ENCODE measurements around the gene PIWIL4. TPM values are rescaled to one million over a fixed set of nuclear protein-coding genes. Genes with fewer than 3 reads are reported as not detected.

Gene PIWIL4
- total and polyA plus RNA-seq, 9 of the 15 experiments (the other 6 are each of a cell fraction or from before 2014, with no cell fraction given) = 6.3 to 17.0 (median 10.8) TPM

DNA sequence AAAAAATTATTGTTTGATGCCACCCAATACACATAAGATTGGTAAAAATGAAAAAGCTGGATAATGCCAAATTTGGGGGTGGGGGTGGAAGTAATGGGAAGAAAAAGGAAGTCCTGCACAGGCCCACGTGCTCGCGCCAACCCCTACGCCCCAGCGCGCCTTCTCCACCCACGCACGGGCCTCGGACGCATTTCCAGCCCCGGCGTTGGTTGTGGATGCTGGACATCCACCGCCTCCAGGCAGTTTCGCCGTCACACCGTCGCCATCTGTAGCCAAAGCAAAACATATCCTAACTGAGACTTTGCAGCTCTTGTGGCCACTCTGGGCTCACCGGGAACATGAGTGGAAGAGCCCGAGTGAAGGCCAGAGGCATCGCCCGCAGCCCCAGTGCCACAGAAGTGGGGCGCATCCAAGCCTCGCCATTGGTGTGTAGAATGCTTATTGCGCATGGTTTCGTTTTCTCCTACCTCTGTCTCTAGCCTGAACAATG lies at the start of gene PIWIL4 (continued):
- TF ChIP-seq, protein P1, sequence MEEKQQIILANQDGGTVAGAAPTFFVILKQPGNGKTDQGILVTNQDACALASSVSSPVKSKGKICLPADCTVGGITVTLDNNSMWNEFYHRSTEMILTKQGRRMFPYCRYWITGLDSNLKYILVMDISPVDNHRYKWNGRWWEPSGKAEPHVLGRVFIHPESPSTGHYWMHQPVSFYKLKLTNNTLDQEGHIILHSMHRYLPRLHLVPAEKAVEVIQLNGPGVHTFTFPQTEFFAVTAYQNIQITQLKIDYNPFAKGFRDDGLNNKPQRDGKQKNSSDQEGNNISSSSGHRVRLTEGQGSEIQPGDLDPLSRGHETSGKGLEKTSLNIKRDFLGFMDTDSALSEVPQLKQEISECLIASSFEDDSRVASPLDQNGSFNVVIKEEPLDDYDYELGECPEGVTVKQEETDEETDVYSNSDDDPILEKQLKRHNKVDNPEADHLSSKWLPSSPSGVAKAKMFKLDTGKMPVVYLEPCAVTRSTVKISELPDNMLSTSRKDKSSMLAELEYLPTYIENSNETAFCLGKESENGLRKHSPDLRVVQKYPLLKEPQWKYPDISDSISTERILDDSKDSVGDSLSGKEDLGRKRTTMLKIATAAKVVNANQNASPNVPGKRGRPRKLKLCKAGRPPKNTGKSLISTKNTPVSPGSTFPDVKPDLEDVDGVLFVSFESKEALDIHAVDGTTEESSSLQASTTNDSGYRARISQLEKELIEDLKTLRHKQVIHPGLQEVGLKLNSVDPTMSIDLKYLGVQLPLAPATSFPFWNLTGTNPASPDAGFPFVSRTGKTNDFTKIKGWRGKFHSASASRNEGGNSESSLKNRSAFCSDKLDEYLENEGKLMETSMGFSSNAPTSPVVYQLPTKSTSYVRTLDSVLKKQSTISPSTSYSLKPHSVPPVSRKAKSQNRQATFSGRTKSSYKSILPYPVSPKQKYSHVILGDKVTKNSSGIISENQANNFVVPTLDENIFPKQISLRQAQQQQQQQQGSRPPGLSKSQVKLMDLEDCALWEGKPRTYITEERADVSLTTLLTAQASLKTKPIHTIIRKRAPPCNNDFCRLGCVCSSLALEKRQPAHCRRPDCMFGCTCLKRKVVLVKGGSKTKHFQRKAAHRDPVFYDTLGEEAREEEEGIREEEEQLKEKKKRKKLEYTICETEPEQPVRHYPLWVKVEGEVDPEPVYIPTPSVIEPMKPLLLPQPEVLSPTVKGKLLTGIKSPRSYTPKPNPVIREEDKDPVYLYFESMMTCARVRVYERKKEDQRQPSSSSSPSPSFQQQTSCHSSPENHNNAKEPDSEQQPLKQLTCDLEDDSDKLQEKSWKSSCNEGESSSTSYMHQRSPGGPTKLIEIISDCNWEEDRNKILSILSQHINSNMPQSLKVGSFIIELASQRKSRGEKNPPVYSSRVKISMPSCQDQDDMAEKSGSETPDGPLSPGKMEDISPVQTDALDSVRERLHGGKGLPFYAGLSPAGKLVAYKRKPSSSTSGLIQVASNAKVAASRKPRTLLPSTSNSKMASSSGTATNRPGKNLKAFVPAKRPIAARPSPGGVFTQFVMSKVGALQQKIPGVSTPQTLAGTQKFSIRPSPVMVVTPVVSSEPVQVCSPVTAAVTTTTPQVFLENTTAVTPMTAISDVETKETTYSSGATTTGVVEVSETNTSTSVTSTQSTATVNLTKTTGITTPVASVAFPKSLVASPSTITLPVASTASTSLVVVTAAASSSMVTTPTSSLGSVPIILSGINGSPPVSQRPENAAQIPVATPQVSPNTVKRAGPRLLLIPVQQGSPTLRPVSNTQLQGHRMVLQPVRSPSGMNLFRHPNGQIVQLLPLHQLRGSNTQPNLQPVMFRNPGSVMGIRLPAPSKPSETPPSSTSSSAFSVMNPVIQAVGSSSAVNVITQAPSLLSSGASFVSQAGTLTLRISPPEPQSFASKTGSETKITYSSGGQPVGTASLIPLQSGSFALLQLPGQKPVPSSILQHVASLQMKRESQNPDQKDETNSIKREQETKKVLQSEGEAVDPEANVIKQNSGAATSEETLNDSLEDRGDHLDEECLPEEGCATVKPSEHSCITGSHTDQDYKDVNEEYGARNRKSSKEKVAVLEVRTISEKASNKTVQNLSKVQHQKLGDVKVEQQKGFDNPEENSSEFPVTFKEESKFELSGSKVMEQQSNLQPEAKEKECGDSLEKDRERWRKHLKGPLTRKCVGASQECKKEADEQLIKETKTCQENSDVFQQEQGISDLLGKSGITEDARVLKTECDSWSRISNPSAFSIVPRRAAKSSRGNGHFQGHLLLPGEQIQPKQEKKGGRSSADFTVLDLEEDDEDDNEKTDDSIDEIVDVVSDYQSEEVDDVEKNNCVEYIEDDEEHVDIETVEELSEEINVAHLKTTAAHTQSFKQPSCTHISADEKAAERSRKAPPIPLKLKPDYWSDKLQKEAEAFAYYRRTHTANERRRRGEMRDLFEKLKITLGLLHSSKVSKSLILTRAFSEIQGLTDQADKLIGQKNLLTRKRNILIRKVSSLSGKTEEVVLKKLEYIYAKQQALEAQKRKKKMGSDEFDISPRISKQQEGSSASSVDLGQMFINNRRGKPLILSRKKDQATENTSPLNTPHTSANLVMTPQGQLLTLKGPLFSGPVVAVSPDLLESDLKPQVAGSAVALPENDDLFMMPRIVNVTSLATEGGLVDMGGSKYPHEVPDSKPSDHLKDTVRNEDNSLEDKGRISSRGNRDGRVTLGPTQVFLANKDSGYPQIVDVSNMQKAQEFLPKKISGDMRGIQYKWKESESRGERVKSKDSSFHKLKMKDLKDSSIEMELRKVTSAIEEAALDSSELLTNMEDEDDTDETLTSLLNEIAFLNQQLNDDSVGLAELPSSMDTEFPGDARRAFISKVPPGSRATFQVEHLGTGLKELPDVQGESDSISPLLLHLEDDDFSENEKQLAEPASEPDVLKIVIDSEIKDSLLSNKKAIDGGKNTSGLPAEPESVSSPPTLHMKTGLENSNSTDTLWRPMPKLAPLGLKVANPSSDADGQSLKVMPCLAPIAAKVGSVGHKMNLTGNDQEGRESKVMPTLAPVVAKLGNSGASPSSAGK (IDR thresholded peaks at IDR 0.05) = peak; percentile 91
- TF ChIP-seq SMARCB1 (IDR thresholded peaks at IDR 0.05; ENCODE audit: insufficient read length, low read depth) (no peak), HNRNPH1 (optimal IDR thresholded peaks at IDR 0.05; ENCODE audit: low read depth, low read length) (no peak), HDAC2 (IDR thresholded peaks at IDR 0.05) (peak; percentile 67; the same call in 1 of the 2 replicates), TFAM (CRISPR knock-in tag; conservative IDR thresholded peaks at IDR 0.05) (no peak), PHF8 (IDR thresholded peaks at IDR 0.05; ENCODE audit: borderline replicate concordance, low read length) (no peak), KAT2B (IDR thresholded peaks at IDR 0.05; ENCODE audit: low read depth, low read length) (no peak)
- TF ChIP-seq, protein P2, sequence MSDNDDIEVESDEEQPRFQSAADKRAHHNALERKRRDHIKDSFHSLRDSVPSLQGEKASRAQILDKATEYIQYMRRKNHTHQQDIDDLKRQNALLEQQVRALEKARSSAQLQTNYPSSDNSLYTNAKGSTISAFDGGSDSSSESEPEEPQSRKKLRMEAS (CRISPR knock-in tag; IDR thresholded peaks at IDR 0.05) = peak; percentile 87
- TF ChIP-seq, protein P3, sequence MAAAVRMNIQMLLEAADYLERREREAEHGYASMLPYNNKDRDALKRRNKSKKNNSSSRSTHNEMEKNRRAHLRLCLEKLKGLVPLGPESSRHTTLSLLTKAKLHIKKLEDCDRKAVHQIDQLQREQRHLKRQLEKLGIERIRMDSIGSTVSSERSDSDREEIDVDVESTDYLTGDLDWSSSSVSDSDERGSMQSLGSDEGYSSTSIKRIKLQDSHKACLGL (CRISPR knock-in tag; IDR thresholded peaks at IDR 0.05; ENCODE audit: borderline replicate concordance, poor library complexity, severe bottlenecking) = no peak
- TF ChIP-seq, protein P4, sequence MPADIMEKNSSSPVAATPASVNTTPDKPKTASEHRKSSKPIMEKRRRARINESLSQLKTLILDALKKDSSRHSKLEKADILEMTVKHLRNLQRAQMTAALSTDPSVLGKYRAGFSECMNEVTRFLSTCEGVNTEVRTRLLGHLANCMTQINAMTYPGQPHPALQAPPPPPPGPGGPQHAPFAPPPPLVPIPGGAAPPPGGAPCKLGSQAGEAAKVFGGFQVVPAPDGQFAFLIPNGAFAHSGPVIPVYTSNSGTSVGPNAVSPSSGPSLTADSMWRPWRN (IDR thresholded peaks at IDR 0.05; ENCODE audit: low read depth) = no peak
- TF ChIP-seq, protein P5, sequence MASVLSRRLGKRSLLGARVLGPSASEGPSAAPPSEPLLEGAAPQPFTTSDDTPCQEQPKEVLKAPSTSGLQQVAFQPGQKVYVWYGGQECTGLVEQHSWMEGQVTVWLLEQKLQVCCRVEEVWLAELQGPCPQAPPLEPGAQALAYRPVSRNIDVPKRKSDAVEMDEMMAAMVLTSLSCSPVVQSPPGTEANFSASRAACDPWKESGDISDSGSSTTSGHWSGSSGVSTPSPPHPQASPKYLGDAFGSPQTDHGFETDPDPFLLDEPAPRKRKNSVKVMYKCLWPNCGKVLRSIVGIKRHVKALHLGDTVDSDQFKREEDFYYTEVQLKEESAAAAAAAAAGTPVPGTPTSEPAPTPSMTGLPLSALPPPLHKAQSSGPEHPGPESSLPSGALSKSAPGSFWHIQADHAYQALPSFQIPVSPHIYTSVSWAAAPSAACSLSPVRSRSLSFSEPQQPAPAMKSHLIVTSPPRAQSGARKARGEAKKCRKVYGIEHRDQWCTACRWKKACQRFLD (CRISPR knock-in tag; IDR thresholded peaks at IDR 0.05) = no peak
